Left ventricle myocardium inferior (tissue), 1 donor: ENCODE measurements around the gene ERCC4. TPM values are rescaled to one million over a fixed set of nuclear protein-coding genes. Genes with fewer than 3 reads are reported as not detected.
"Not testable (repeated sequence)": the region's sequence is repeated elsewhere in the genome, so short reads cannot be mapped to it uniquely, and the experiment has no call there.

Source experiments
- DNase-seq: peaks from one replicate; pipeline ENCODE4 v3.0.0-alpha.2; 2020
- H3K27ac ChIP-seq: fragments of 200-600 bp; replicated peaks from 2 replicates; pipeline ENCODE4 v1.8.0; 2021
- H3K27me3 ChIP-seq: fragments of 200-600 bp; 2 replicates; pipeline ENCODE4 v1.8.0; 2021; ENCODE audit warnings: low read depth
- H3K36me3 ChIP-seq: fragments of 200-600 bp; 2 replicates; pipeline ENCODE4 v1.8.0; 2021
- H3K4me1 ChIP-seq: fragments of 200-600 bp; 2 replicates; pipeline ENCODE4 v1.8.0; 2021
- H3K4me3 ChIP-seq: fragments of 200-600 bp; 2 replicates; pipeline ENCODE4 v1.8.0; 2021; ENCODE audit warnings: mild to moderate bottlenecking, moderate library complexity
- H3K9me3 ChIP-seq: fragments of 200-600 bp; replicated peaks from 2 replicates; pipeline ENCODE4 v1.8.0; 2021
- CTCF ChIP-seq: fragments of 200-600 bp; IDR thresholded peaks from 2 replicates; pipeline ENCODE4 v1.8.0; 2021; ENCODE audit warnings: antibody characterized with exemption, mild to moderate bottlenecking, borderline replicate concordance
- intact Hi-C: fragments of 100-400 bp; cut with micrococcal nuclease; formaldehyde crosslinking; loops from one replicate; pipeline ENCODE4 v1.11.0; 2022
- total RNA-seq: library from RNA; stranded (reverse); fragmentation: NEBNext Ultra II Directional; extraction: Animal tissue kit (Norgen Biotek cat#: 25700); gene quantifications from one replicate; pipeline ENCODE4 v1.2.1, GENCODE V29; 2021
- donor health status: DM: no; HTN: yes; CAD: no; lungs with severe emphysema.

Gene ERCC4
- total RNA-seq, 1 donor from 2014 or later, result 8.2 TPM

- Histone ChIP-seq H3K4me3 (no peak overlapping the region), H3K4me1 (no peaks in the 10 kb centered on the region), H3K9me3 (peaks cover 9% of the 10 kb centered on the region), H3K36me3 (no peaks in the 10 kb centered on the region), H3K27me3 (peaks cover 5% of the 10 kb centered on the region), H3K27ac (no peak overlapping the region)
- no peak for TF ChIP-seq CTCF
- no peak for DNase-seq
- intact Hi-C loops, result no loop called here
Observed at GRCh38 chr16:13885700-13886099, 34.3 kb upstream of the ERCC4 start.

- no peak overlapping the region for H3K27ac ChIP-seq
- intact Hi-C loops, result no loop called here
- no peak for DNase-seq
- TF ChIP-seq CTCF, result no peak
- no peaks in the 10 kb centered on the region for H3K4me1 ChIP-seq
- H3K36me3 ChIP-seq, result no peaks in the 10 kb centered on the region
- H3K27me3 ChIP-seq, result peaks cover 5% of the 10 kb centered on the region
- peaks cover 9% of the 10 kb centered on the region for H3K9me3 ChIP-seq
- no peak overlapping the region for H3K4me3 ChIP-seq
Observed at GRCh38 chr16:13886608-13887007, 33.3 kb upstream of the ERCC4 start.

- intact Hi-C loops, H3K27me3 ChIP-seq: not testable (repeated sequence)
Observed at GRCh38 chr16:13889323-13889722, 30.6 kb upstream of the ERCC4 start.

GRCh38 chr16:13892301-13892700 is 27.7 kb upstream of the ERCC4 start:
- no peak overlapping the region for H3K4me3 ChIP-seq
- no peaks in the 10 kb centered on the region for H3K36me3 ChIP-seq
- intact Hi-C loops, result no loop called here
- H3K9me3 ChIP-seq, result peaks cover 19% of the 10 kb centered on the region
- H3K4me1 ChIP-seq, result no peaks in the 10 kb centered on the region
- DNase-seq, result no peak
- no peak overlapping the region for H3K27ac ChIP-seq
- no peaks in the 10 kb centered on the region for H3K27me3 ChIP-seq
- no peak for TF ChIP-seq CTCF

More at GRCh38 chr16:13889323-13889722, 30.6 kb upstream of the ERCC4 start:
- not testable (repeated sequence) for H3K4me1 ChIP-seq, H3K4me3 ChIP-seq, DNase-seq, H3K27ac ChIP-seq, H3K9me3 ChIP-seq, H3K36me3 ChIP-seq

GRCh38 chr16:13895516-13895915 is 24.4 kb upstream of the ERCC4 start:
- Histone ChIP-seq H3K27me3 (no peaks in the 10 kb centered on the region), H3K36me3 (no peaks in the 10 kb centered on the region), H3K27ac (no peak overlapping the region), H3K4me3 (no peak overlapping the region), H3K4me1 (peaks cover 18% of the 10 kb centered on the region), H3K9me3 (peaks cover 11% of the 10 kb centered on the region)
- TF ChIP-seq CTCF, result no peak
- intact Hi-C loops, result no loop called here
- no peak for DNase-seq

- no peak for TF ChIP-seq CTCF
- intact Hi-C loops, result no loop called here
- Histone ChIP-seq H3K4me1 (peaks cover 18% of the 10 kb centered on the region), H3K27me3 (no peaks in the 10 kb centered on the region), H3K27ac (no peak overlapping the region), H3K36me3 (no peaks in the 10 kb centered on the region), H3K9me3 (peaks cover 15% of the 10 kb centered on the region), H3K4me3 (no peak overlapping the region)
- DNase-seq, result no peak
Observed at GRCh38 chr16:13896543-13897182, 23.3 kb upstream of the ERCC4 start.
